PC-9 (cell line): ENCODE results near the gene FARS2.

Experiments used
- EZH2 ChIP-seq: fragments of 200-600 bp; sonication (generic); IDR thresholded peaks from 2 replicates; pipeline ENCODE4 v1.8.0; 2017; ENCODE audit warnings: antibody characterized with exemption, low read depth
- TF ChIP-seq, protein P1 (sequence below): fragments of 200-600 bp; sonication (generic); conservative IDR thresholded peaks from 2 replicates; pipeline ENCODE4 v1.6.1; 2017; ENCODE audit warnings: mixed run types, antibody characterized with exemption, mild to moderate bottlenecking, moderate library complexity

DNA sequence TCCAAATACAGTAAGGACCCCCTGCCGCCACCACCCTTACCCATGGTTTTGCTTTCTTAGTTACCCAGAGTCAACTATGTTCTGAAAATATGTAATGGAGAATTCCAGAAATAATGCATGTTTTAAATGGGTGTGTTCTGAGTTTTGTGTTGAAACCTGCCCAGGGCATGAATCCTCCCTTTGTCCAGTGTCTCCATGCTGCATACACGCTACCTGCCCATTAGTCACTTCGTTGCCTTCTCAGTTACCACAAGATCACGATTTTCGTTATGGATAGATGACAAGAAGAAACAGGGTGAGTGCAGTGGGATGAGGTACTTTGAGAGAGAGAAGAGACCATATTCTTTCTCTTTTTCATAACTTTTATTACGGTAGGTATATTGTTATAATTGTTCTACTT is 10.6 kb downstream of the FARS2 start:
- TF ChIP-seq, protein P1, sequence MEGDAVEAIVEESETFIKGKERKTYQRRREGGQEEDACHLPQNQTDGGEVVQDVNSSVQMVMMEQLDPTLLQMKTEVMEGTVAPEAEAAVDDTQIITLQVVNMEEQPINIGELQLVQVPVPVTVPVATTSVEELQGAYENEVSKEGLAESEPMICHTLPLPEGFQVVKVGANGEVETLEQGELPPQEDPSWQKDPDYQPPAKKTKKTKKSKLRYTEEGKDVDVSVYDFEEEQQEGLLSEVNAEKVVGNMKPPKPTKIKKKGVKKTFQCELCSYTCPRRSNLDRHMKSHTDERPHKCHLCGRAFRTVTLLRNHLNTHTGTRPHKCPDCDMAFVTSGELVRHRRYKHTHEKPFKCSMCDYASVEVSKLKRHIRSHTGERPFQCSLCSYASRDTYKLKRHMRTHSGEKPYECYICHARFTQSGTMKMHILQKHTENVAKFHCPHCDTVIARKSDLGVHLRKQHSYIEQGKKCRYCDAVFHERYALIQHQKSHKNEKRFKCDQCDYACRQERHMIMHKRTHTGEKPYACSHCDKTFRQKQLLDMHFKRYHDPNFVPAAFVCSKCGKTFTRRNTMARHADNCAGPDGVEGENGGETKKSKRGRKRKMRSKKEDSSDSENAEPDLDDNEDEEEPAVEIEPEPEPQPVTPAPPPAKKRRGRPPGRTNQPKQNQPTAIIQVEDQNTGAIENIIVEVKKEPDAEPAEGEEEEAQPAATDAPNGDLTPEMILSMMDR, result no peak
- no peak for TF ChIP-seq EZH2
